ENCODE data around the gene VPS9D1. TPM values are rescaled to one million over a fixed set of nuclear protein-coding genes. Genes with fewer than 3 reads are reported as not detected.

The VPS9D1 gene
- total RNA-seq, 4 donors from 2014 or later, result 1.5 to 10.5 (median 3.6) TPM

DNA sequence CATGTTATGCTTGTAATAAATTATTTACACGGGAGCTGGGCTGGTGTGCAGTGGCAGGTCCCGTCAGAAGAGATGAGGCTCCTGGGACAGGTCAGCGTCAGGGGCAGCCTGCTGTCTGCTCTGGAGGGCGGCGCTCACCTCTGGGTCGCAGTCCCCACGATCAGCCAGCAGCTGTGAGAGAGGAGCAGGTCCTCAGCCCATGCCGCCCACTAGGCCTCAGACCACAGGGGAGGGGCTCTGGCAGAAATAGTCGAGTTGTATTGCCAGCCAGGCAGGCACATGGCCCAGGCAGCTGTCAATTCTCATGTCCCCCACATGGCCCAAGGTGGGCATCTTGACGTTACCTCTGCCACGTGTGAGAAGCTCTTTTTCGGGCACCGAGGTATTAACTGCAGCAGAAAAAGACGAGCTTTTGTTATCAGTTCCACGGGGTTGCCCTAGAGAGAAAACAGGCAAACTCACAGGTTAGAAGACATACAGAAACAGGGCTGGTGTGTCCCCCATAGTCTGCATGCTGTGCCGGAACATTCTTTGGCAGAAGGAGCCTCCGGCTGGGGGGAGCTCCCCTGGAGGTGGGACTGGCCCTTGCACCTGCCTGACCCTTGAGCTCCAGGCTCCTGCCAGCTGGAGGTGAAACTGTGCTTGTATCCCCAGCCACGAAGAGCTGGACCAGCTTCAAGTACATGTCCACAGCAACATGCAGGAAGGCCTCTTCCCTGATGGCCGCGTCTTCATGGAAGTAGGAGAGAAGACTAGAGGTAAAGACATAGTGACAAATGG is 18.0 kb upstream of the VPS9D1 start:
- TF ChIP-seq, protein P1, sequence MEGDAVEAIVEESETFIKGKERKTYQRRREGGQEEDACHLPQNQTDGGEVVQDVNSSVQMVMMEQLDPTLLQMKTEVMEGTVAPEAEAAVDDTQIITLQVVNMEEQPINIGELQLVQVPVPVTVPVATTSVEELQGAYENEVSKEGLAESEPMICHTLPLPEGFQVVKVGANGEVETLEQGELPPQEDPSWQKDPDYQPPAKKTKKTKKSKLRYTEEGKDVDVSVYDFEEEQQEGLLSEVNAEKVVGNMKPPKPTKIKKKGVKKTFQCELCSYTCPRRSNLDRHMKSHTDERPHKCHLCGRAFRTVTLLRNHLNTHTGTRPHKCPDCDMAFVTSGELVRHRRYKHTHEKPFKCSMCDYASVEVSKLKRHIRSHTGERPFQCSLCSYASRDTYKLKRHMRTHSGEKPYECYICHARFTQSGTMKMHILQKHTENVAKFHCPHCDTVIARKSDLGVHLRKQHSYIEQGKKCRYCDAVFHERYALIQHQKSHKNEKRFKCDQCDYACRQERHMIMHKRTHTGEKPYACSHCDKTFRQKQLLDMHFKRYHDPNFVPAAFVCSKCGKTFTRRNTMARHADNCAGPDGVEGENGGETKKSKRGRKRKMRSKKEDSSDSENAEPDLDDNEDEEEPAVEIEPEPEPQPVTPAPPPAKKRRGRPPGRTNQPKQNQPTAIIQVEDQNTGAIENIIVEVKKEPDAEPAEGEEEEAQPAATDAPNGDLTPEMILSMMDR (IDR thresholded peaks at IDR 0.05; ENCODE audit: low read depth), result no peak

DNA sequence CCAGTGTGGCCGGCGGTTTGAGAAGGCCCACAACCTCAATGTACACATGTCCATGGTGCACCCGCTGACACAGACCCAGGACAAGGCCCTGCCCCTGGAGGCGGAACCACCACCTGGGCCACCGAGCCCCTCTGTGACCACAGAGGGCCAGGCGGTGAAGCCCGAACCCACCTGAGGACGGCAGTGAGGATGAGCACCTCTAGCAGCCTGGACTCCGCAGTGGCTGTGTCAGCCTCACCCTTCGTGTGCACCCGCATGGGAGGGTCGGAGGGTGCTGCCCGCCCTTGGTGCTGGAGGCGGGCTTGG is 17.3 kb upstream of the VPS9D1 start:
- TF ChIP-seq, protein P1 (IDR thresholded peaks at IDR 0.05; ENCODE audit: low read depth), result no peak

DNA sequence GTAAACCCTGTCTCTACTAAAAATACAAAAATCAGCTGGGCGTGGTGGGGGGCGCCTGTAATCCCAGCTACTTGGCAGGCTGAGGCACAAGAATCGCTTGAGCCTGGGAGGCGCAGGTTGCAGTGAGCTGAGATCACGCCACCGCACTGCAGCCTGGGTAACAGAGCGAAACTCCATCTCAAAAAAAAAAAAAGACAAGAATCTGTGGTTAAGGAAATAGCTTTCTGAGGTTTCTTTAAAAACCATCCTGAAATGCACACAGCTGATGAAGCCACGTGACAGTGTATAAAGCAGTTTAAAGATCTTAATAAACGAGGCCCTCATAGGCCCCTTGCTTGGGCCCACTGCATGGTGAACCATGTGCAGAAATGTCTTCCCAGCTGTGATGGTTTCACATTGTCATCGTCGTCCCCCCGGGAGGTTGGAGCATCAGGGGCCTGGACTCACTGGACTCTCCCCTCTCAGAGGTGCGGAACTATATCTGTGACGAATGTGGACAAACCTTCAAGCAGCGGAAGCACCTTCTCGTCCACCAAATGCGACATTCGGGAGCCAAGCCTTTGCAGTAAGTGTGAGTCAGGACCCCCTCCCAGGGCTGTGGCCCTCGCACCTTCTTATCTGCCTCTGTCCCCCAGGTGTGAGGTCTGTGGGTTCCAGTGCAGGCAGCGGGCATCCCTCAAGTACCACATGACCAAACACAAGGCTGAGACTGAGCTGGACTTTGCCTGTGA is 16.8 kb upstream of the VPS9D1 start:
- TF ChIP-seq, protein P1 (IDR thresholded peaks at IDR 0.05; ENCODE audit: low read depth), result no peak

DNA sequence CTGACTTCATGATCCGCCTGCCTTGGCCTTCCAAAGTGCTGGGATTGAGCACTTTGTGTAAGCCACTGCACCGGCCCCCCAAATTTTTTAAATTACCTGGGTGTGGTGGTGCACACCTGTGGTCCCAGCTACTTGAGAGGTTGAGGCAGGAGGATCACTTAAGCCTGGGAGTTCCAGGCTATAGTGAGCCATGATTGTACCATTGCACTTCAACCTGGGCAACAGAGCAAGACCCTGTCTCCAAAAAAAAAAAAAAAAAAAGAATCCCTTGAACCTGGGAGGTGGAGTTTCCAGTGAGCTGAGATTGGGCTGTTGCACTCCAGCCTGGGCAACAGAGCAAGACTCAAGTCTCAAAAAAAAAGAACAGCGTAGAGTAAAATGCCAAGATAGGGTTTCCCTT is 15.9 kb upstream of the VPS9D1 start:
- TF ChIP-seq, protein P1 (IDR thresholded peaks at IDR 0.05; ENCODE audit: low read depth), result no peak

DNA sequence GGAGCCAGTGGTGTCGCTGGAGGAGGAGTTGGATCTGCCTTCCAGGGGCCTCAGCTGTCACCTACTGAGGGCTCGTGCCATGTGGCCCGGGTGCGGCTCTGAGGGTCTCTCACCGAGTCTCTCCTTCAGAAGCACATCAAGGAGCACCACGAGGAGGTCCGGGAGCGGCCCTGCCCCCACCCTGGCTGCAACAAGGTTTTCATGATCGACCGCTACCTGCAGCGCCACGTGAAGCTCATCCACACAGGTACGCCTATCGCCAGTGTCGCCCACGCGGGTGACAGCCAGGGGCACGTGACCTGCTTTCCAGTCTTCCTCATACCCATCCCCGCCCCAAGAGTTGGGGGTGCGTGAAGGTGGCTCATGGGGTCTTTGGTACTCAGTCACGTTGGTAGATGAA is 13.1 kb upstream of the VPS9D1 start:
- TF ChIP-seq, protein P1 (IDR thresholded peaks at IDR 0.05; ENCODE audit: low read depth), result no peak

DNA sequence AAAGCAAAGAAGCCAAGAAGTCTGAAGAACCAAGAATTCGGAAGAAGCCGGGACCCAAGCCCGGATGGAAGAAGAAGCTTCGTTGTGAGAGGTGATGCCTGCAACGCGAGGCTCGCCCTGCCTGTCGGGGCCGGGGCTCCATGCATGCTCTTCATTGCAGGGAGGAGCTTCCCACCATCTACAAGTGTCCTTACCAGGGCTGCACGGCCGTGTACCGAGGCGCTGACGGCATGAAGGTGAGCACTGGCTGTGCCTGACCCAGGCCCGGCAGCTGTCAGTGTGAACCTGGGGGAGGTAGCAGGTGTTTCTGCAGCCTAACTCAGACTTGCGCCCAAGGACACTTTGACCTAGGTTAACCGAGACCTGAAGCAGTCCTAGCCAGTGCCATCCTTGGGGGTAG is 12.6 kb upstream of the VPS9D1 start:
- TF ChIP-seq, protein P1 (IDR thresholded peaks at IDR 0.05; ENCODE audit: low read depth), result no peak

DNA sequence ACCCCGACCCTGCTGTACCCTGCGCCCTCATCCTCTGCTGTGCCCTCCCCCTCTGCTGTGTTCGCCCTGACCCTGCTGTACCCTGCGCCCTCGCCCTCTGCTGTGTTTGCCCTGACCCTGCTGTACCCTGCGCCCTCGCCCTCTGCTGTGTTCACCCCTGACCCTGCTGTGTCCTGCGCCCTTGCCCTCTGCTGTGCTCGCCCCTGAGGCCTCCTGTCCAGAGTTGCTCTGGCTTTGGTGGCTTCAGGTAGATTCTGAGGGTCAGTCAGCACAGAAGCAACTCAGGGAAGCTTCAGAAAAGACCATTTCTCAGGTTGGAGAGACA is 12.2 kb upstream of the VPS9D1 start:
- TF ChIP-seq, protein P1 (IDR thresholded peaks at IDR 0.05; ENCODE audit: low read depth), result no peak
